GM10248 (cell line): Measurements from ENCODE around the gene SLC45A3.

Experiments used
- CTCF ChIA-PET: fragments of 300-600 bp; sonication (Branson Sonifier 250); formaldehyde crosslinking; extraction: SDS; loops from one replicate; lab custom pipeline; 2021; ENCODE audit warnings: antibody characterized with exemption; lab: Yijun Ruan, JAX
- POLR2A ChIA-PET: fragments of 350-650 bp; sonication (Branson Sonifier 250); formaldehyde crosslinking; extraction: SDS; loops from one replicate; lab custom pipeline; 2020; ENCODE audit warnings: antibody characterized with exemption; lab: Yijun Ruan, JAX
- DNase-seq: peaks from one replicate; pipeline ENCODE4 v3.0.0; 2012; ENCODE audit errors: extremely low spot score
- TF ChIP-seq, protein P1 (sequence below): IDR thresholded peaks from 2 replicates; pipeline ENCODE4 v1.5.1; 2012; ENCODE audit warnings: mild to moderate bottlenecking, low read depth; ENCODE audit errors: extremely low read depth, missing control alignments, control extremely low read depth

Gene SLC45A3

DNA sequence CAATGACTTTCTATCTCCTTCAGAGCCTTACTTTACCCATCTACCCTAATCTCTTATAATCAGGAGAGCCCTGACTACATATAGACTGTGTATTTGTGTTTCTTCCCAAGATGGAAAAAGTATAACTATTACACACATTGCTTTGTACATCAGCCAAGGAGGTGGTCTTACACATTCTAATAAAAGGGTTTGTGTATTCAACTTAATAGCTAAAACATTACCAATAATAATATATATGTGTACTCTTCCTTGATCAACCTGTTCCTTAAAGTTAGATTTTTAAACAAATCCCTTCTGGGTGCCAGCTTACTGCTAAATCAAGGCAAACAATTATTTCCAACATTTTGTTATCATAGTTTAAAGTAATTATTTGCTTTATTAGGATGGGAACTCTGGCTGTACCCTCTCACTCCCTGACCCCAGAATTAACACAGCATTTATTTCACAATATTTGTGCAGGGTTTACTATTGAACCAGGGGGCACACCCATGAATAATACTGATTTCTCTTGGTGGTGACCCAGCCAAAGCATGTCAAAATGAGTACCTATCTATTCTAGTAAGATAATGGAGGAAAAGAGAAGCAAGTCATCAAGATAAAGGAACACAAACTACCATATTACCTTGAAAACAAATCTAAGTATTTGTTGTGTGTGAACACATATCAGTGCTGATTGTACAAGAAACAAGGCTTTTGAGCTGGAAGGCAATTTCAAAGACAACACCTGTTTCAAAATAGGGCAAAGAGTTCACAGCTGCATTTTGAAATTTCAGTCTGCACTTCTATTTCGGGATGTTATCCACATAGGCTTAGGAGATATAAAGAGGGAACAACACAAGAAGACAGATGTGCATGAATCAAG lies 30.1 kb upstream of the SLC45A3 start:
- POLR2A ChIA-PET = interaction anchor here (0.8 kb wide), 1 partner anchor 52 kb away, joined by 3 read pairs; no protein-coding TSS in a partner anchor
- CTCF ChIA-PET = interaction anchor here (0.7 to 10.1 kb wide), 34 partner anchors 8 to 437 kb away, joined by 3 to 372 read pairs (median 9); partner anchors contain the start of gene SLC45A3
- DNase-seq = no peak
- TF ChIP-seq, protein P1, sequence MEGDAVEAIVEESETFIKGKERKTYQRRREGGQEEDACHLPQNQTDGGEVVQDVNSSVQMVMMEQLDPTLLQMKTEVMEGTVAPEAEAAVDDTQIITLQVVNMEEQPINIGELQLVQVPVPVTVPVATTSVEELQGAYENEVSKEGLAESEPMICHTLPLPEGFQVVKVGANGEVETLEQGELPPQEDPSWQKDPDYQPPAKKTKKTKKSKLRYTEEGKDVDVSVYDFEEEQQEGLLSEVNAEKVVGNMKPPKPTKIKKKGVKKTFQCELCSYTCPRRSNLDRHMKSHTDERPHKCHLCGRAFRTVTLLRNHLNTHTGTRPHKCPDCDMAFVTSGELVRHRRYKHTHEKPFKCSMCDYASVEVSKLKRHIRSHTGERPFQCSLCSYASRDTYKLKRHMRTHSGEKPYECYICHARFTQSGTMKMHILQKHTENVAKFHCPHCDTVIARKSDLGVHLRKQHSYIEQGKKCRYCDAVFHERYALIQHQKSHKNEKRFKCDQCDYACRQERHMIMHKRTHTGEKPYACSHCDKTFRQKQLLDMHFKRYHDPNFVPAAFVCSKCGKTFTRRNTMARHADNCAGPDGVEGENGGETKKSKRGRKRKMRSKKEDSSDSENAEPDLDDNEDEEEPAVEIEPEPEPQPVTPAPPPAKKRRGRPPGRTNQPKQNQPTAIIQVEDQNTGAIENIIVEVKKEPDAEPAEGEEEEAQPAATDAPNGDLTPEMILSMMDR = no peak

DNA sequence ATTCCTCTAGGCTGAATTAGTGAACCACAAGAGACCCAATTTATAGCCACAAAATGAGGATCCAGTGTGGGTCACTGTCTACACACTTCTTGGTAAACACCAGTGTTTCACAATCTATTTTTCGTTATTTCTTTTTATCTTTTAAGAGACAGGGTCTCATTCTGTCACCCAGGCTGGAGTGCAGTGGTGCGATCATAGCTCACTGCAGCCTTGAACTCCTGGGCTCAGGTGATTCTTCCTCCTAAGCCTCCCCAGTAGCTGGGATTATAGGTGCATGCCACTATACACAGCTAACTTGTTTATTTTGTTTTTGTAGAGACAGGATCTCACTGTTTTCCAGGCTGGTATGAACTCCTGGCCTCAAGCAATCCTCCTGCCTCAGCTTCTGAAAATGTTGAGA lies 29.3 kb upstream of the SLC45A3 start:
- TF ChIP-seq, protein P1 = no peak
- ChIA-PET POLR2A (no interaction called here), CTCF (interaction anchor here (0.7 to 10.1 kb wide), 24 partner anchors 7 to 438 kb away, joined by 3 to 372 read pairs (median 13); no protein-coding TSS in a partner anchor)
- no peak for DNase-seq

DNA sequence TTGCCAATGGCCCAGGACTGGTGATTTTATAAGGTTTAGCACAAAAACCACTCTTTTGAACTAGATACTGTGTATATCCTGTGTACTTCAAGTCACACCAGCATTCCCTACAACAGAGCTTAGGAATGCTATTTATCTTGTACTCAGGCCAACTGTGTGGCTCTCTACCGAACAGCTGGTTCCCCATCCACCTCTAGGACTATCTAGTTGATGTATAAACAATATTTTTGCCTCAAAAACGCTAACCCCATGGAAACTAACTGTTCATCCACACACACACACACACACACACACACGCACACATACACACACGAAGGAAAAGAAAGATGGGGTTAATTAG lies 28.7 kb upstream of the SLC45A3 start:
- TF ChIP-seq, protein P1 = no peak
- DNase-seq = no peak
- CTCF ChIA-PET = interaction anchor here (1.1 to 10.1 kb wide), 14 partner anchors 11 to 437 kb away, joined by 3 to 372 read pairs (median 25); no protein-coding TSS in a partner anchor
- POLR2A ChIA-PET = no interaction called here

DNA sequence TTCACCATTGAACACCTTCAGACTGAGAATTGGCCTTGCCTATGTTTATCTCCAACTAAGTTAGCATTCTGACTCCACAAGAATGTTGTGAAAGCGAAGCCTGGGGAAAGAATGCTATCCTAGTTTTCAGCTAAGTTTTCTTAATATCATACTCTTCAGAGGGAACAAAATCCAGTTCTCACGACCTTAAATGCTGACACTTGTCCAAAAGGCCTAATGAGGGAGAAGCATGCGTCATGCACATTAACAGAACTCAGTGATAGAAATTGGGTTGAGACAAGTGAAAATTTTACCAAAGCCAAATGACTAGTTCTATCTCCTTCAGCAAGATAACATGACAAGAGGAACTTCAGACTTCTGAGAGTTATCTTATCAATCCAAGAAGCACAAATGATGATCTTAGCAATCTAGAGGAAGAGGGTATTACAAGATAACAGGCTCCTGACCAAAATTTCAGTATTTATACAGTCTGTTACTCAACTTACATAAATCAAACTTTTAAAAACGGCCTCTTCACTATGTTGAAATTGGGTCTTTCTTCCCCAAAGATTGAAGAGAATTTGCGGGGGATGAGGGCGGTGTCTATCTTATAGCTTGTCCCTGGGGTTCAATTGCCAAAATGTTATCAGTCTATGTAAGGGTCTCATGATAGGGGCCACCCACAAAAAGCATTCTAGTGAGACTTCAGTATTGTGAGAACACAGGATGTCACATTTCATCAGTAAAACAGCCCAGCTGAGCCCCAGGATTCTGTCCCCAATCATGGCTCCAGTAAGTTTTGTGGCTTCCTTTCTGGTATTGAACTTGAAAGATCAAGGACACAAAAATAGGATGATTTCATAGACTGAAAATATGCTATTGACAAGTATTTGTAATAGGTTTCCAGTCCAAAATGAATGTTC lies 26.5 kb upstream of the SLC45A3 start:
- DNase-seq = no peak
- ChIA-PET CTCF (interaction anchor here (0.9 to 10.1 kb wide), 5 partner anchors 16 to 115 kb away, joined by 3 to 372 read pairs (median 90); no protein-coding TSS in a partner anchor), POLR2A (no interaction called here)
- TF ChIP-seq, protein P1 = no peak

DNA sequence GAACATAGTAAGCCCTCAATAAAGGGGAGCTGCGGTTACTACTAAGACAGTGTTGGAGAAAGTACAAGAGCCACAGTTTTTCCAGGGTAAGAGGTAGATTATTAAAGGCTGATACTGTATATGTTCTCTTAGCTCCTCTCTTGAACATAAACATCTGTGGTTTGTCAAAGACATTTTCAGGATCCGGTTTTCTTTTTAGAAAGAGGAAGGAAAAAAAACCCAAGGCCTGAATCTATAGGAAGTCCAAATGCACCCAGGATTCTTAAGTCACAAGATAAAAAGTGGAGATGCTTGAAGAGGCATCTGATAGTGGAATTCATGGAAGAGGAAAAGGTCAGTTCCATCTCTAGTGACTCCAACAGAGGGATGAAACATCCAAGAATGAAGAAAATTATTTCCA lies 24.6 kb upstream of the SLC45A3 start:
- TF ChIP-seq, protein P1 = no peak
- POLR2A ChIA-PET = no interaction called here
- CTCF ChIA-PET = interaction anchor here (0.6 to 9.3 kb wide), 6 partner anchors 7 to 68 kb away, joined by 3 to 78 read pairs (median 4); no protein-coding TSS in a partner anchor
- no peak for DNase-seq

DNA sequence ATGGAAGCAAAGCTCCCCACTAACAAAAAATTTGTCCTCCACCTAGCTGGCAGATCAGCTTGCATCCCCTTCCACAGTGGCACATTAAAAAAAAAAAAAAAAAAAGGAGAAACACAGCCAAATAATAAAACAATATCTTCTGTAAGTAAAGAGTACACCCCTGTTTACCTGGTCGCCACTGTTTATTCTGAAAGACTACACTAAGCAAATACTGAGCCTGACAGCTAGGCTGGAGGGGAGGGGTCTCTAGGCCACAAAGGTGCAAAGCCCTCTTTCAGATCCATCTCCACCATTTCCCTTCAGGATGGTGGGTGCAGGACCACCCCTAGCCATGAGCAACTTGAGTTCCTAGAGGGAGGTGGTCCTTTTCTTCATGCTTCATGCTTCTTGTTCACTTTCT lies 22.8 kb upstream of the SLC45A3 start:
- POLR2A ChIA-PET = interaction anchor here (0.7 kb wide), 1 partner anchor 160 kb away, joined by 4 read pairs; no protein-coding TSS in a partner anchor
- CTCF ChIA-PET = interaction anchor here (0.6 to 9.3 kb wide), 5 partner anchors 9 to 179 kb away, joined by 3 to 78 read pairs (median 11); no protein-coding TSS in a partner anchor
- TF ChIP-seq, protein P1 = no peak
- no peak for DNase-seq
